PC-9 (cell line): ENCODE measurements around the gene MRPS11. TPM values are rescaled to one million over a fixed set of nuclear protein-coding genes. Genes with fewer than 3 reads are reported as not detected.

ENCODE experiments used
- BruUV-seq: library from RNA; stranded (reverse); fragments of 400-500 nt; replicated peaks from 2 replicates; lab custom pipeline; 2021; lab: Mats Ljungman, UMichigan
- CTCF ChIA-PET: fragments of 300-600 bp; sonication (Branson Sonifier 250); formaldehyde crosslinking; loops from one replicate; lab custom pipeline; 2022; ENCODE audit warnings: antibody characterized with exemption; lab: Charles Lee
- POLR2A ChIA-PET: fragments of 300-600 bp; sonication (Branson Sonifier 250); formaldehyde crosslinking; loops from one replicate; lab custom pipeline; 2022; ENCODE audit warnings: antibody characterized with exemption; ENCODE audit not compliant: unreplicated experiment; lab: Charles Lee
- DNase-seq, 2 experiments: peaks; one replicate each; pipeline versions ENCODE4 v3.0.0 to v3.0.0-alpha.2; 2015 to 2022; ENCODE audit warnings: mixed read lengths in 1 of 2
- H2AFZ ChIP-seq: fragments of 200-600 bp; sonication (generic); 2 replicates; pipeline ENCODE4 v1.8.1; 2017; ENCODE audit warnings: antibody characterized with exemption
- H3F3A ChIP-seq: fragments of 200-600 bp; sonication (generic); 2 replicates; pipeline ENCODE4 v1.8.1; 2017; ENCODE audit warnings: antibody characterized with exemption, mild to moderate bottlenecking, low read depth; ENCODE audit not compliant: insufficient read depth
- H3K27ac ChIP-seq: fragments of 200-600 bp; sonication (generic); 2 replicates; pipeline ENCODE4 v1.6.1; 2016; ENCODE audit warnings: mixed run types
- H3K27me3 ChIP-seq: fragments of 200-600 bp; sonication (generic); 2 replicates; pipeline ENCODE4 v1.6.1; 2016; ENCODE audit warnings: low read depth, mixed run types; ENCODE audit not compliant: insufficient read depth
- H3K36me3 ChIP-seq: fragments of 200-600 bp; sonication (generic); 2 replicates; pipeline ENCODE4 v1.6.1; 2016; ENCODE audit warnings: low read depth, mixed run types
- H3K4me1 ChIP-seq: fragments of 200-600 bp; sonication (generic); replicated peaks from 2 replicates; pipeline ENCODE4 v1.6.1; 2016; ENCODE audit warnings: mixed run types; ENCODE audit not compliant: insufficient read depth
- H3K4me2 ChIP-seq: fragments of 200-600 bp; sonication (generic); 2 replicates; pipeline ENCODE4 v1.6.1; 2017; ENCODE audit warnings: mixed run types
- H3K4me3 ChIP-seq: fragments of 200-600 bp; sonication (generic); 2 replicates; pipeline ENCODE4 v1.6.1; 2016; ENCODE audit warnings: mixed run types
- H3K79me2 ChIP-seq: fragments of 200-600 bp; sonication (generic); 2 replicates; pipeline ENCODE4 v1.6.1; 2017; ENCODE audit warnings: low read depth, mixed run types
- H3K9me2 ChIP-seq: fragments of 200-600 bp; sonication (generic); 2 replicates; pipeline ENCODE4 v1.8.1; 2017; ENCODE audit warnings: mild to moderate bottlenecking; ENCODE audit not compliant: insufficient read depth
- H3K9me3 ChIP-seq: fragments of 200-600 bp; sonication (generic); 2 replicates; pipeline ENCODE4 v1.8.1; 2016; ENCODE audit warnings: low read depth; ENCODE audit not compliant: insufficient read depth
- H4K20me1 ChIP-seq: fragments of 200-600 bp; sonication (generic); 2 replicates; pipeline ENCODE4 v1.8.1; 2017; ENCODE audit not compliant: insufficient read depth
- CTCF ChIP-seq: fragments of 200-600 bp; sonication (generic); conservative IDR thresholded peaks from 2 replicates; pipeline ENCODE4 v1.6.1; 2017; ENCODE audit warnings: mixed run types, antibody characterized with exemption, mild to moderate bottlenecking, moderate library complexity
- EZH2 ChIP-seq: fragments of 200-600 bp; sonication (generic); IDR thresholded peaks from 2 replicates; pipeline ENCODE4 v1.8.0; 2017; ENCODE audit warnings: antibody characterized with exemption, low read depth
- intact Hi-C: fragments of 100-400 bp; cut with micrococcal nuclease; formaldehyde crosslinking; loops from one replicate; pipeline ENCODE4 v1.10.0; 2022; ENCODE audit not compliant: unreplicated experiment
- total RNA-seq: library from RNA; stranded (reverse); gene quantifications from 2 replicates; pipeline ENCODE4 v1.2.3, GENCODE V29; 2021

The MRPS11 gene
- total RNA-seq, 1 experiment from 2014 or later, result 57.2 TPM

GRCh38 chr15:88493844-88494243 lies 26.3 kb downstream of the MRPS11 start:
- intact Hi-C loops, result no loop called here
- Histone ChIP-seq H3K36me3 (no peaks in the 10 kb centered on the region), H3F3A (no peaks in the 10 kb centered on the region), H3K9me3 (no peaks in the 10 kb centered on the region), H3K27ac (no peak overlapping the region), H3K9me2 (no peaks in the 10 kb centered on the region), H2AFZ (no peak overlapping the region), H3K27me3 (peaks cover 3% of the 10 kb centered on the region; the same call in 1 of the 2 replicates), H3K4me1 (no peaks in the 10 kb centered on the region), H3K79me2 (no peaks in the 10 kb centered on the region), H3K4me2 (no peak overlapping the region), H4K20me1 (no peaks in the 10 kb centered on the region), H3K4me3 (no peak overlapping the region)
- POLR2A ChIA-PET, result no interaction called here
- TF ChIP-seq CTCF (no peak), EZH2 (no peak)
- no peak for DNase-seq
- BruUV-seq, result no TSS peak
- CTCF ChIA-PET, result no interaction called here

- H3K27ac ChIP-seq, result no peak overlapping the region
- no peaks in the 10 kb centered on the region for H3K36me3 ChIP-seq
- CTCF ChIA-PET, result no interaction called here
- no peaks in the 10 kb centered on the region for H3K79me2 ChIP-seq
- no peak overlapping the region for H2AFZ ChIP-seq
- intact Hi-C loops, result no loop called here
- no TSS peak for BruUV-seq
- no peak overlapping the region for H3K4me3 ChIP-seq
- H3K4me2 ChIP-seq, result no peak overlapping the region
- no peaks in the 10 kb centered on the region for H3K4me1 ChIP-seq
- POLR2A ChIA-PET, result no interaction called here
- H3F3A ChIP-seq, result no peaks in the 10 kb centered on the region
- H3K27me3 ChIP-seq, result peaks cover 3% of the 10 kb centered on the region; the same call in 1 of the 2 replicates
- DNase-seq, result no peak
- no peaks in the 10 kb centered on the region for H3K9me2 ChIP-seq
- no peaks in the 10 kb centered on the region for H3K9me3 ChIP-seq
- H4K20me1 ChIP-seq, result no peaks in the 10 kb centered on the region
- TF ChIP-seq CTCF, result no peak
- TF ChIP-seq EZH2, result no peak
These were observed 29.7 kb downstream of the MRPS11 start for GRCh38 chr15:88497109-88497765.

GRCh38 chr15:88498996-88499395 lies 31.5 kb downstream of the MRPS11 start:
- Histone ChIP-seq H3K27ac (no peak overlapping the region), H2AFZ (no peak overlapping the region), H3K4me3 (no peak overlapping the region), H3K79me2 (no peaks in the 10 kb centered on the region), H3K9me2 (no peaks in the 10 kb centered on the region), H4K20me1 (no peaks in the 10 kb centered on the region), H3K27me3 (no peaks in the 10 kb centered on the region; the same call in 1 of the 2 replicates), H3K4me2 (no peak overlapping the region), H3K36me3 (no peaks in the 10 kb centered on the region), H3K9me3 (no peaks in the 10 kb centered on the region), H3F3A (no peaks in the 10 kb centered on the region), H3K4me1 (no peaks in the 10 kb centered on the region)
- intact Hi-C loops, result no loop called here
- no TSS peak for BruUV-seq
- ChIA-PET POLR2A (no interaction called here), CTCF (no interaction called here)
- no peak for DNase-seq
- no peak for TF ChIP-seq CTCF
- TF ChIP-seq EZH2, result no peak
